T-helper 1 cell (primary cell): ENCODE results near the gene SHH.

Source experiments
- DNase-seq, 5 donors: peaks; one replicate each; pipeline ENCODE4 v3.0.0-alpha.2; 2012 to 2020

SHH gene

DNA sequence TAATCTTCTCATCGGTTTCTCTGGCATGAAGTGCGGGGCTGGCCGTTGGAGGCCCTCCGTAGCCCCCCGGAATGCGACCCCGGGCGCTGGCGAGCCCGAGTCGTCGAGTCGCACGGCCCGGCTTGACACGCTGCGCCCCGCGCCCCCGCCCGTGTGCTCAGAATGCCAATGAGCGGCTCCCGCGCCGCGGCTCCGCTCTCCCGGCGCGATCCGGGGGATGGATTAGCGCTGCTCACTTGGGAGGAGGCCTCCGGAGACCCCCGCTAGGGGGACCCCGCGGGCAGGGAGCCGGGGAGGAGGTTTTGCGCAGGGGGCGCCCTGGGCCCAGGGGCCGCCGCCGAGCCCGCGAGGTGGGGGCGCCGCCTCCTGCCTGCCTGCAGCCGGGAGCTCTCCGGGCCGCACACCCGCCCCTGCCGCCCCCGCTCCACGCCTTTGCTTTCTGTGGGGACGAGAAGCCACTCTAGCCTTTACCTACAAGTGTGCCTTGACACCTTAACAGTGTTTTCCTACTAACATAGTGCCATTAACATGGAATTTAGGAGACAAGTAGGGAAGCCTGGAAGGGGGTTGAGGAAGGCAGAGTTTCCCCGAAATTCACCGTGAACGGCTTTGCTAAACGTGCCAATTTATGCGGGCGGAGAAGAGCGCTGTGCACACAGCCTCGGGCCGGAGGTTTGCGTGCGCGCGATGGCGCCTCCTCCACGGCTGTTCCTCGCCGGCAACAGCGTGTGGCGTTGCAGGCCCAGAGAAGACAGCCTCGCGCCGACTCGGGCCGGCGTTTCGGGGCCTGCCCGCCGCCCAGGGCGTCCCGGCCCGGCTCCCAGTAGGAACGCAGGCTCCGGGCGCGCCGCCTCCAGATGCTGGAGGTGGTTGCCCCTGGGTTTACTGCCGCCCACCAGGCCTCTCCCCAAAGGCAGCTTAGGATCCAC lies 7.1 kb downstream of the SHH start:
- DNase-seq = peak in 2 of 5 donors; percentile 14 to 54

DNA sequence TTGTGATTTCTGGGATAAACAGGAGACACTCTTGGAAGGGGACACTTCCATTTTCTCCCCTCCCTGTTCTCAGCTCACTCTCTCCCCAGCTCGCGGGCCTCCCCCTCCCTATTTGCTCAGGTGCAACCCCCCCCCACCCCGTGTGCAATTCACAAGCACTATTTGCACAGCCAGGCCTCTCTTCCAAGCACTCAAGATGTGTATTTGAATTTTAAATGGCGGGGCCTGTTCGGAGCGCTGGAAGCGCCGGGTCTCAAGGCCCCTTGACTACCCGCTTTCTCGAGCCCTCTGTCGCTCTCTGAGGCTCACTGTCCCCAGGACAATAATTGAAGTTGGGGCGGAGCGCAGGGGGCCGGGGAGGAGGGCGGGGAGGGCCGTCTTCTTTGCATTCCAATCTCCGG lies 7.8 kb downstream of the SHH start:
- no peak for DNase-seq

DNA sequence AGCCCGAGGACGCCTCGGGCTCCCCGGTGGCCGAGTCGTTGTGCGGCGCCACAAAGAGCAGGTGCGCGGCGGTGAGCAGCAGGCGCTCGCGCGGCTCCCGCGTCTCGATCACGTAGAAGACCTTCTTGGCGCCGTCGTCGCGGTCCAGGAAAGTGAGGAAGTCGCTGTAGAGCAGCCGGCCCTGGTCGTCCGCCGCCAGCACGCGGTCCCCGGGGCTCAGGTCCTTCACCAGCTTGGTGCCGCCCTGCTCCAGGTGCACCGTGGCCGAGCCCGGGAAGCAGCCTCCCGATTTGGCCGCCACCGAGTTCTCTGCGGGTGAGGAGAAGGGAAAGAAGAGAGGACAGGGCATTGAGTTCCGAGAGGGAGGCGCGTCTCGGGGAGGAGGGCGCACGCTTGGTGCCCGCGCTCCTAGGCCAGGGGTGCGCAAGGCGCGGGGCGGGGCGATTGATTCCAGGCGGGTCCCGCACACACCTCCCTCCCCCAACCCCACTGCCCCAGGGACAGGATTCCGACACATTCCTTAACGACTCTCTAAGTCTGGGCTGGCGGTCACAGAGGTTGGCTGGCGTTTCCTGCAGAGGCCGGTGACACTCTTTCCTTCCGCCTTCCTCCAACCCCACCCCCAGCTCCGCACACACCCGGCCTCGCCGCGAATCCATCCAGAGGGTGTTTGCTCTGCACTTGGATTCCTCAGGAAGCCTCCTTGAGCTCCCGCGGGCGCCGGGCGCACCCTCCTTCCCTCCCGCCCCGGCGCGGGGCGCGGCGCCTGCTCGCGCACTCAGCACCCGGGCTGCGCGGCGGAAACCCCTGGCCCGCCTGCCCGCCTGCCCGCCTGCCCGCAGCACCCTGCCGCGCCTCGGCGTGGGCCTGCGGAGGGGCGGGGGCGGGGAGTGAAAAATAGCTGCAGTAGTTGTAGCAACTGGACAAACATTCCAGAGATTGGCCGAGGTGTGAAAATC lies 8.6 kb downstream of the SHH start:
- DNase-seq = peak in 1 of 5 donors; percentile 23

DNA sequence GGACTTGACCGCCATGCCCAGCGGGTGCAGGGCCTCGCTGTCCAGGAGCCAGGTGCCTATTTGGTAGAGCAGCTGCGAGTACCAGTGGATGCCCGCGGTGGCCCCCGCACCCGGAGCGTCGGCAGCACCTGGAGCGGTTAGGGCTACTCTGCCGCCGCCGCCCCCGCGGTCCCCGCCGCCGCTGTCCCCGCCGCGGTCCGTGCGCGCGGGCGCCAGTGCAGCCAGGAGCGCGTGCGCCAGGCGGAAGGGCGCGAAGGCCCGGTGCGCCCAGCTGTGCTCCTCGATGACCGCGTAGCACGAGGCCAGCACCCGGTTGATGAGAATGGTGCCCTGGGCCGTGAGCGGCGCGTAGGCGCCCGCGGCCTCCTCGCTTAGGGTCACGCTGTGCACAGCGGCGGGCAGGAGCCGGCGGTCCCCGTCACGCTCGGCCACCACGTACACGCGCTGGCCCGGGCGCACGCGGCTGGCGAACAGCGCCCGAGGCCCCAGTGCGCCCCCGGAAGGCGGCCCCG lies 9.3 kb downstream of the SHH start:
- no peak for DNase-seq

DNA sequence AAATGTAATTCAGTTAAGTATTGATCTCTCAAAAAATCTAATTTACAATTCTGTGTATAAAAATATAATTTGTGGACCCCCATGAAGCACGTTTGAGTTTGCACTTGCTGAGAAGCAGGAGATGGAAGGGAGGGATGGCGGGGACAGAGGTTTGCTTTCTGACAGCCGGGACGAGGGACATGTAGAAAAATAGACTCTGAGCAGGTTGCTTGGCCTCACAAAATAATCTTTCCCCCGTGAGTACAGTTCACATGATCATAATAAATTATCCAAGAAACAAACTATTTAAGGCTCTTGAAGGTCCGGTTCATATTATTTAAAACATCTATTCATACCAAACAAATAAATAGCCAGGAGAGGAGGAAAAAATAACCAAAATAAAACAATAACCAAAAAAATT lies 10.0 kb downstream of the SHH start:
- DNase-seq = no peak

DNA sequence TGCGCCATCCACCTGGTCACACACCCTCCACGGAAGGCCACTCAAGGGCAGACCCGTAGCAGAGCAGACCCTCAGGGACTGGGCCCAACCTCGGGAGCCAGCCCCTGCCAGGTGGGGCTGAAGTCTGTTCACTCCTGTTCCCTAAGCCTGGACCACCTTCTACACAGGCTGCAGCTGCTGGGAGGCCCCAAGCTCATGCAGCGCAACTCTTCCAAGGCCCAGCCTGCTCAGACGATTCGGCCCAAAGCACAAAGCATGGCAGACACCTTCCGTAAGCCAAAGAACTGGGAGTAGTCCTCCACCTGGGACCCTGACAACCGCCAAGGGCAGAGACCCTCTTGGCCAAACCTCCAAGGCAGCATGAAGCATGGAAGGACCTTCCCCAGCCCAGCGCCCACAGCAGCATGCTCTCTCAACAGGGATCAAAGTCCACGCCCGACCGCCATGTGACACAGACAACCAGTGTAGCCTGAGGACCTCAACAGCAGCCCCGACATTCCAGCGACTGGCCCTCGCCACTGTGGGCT lies 11.5 kb downstream of the SHH start:
- DNase-seq = no peak

DNA sequence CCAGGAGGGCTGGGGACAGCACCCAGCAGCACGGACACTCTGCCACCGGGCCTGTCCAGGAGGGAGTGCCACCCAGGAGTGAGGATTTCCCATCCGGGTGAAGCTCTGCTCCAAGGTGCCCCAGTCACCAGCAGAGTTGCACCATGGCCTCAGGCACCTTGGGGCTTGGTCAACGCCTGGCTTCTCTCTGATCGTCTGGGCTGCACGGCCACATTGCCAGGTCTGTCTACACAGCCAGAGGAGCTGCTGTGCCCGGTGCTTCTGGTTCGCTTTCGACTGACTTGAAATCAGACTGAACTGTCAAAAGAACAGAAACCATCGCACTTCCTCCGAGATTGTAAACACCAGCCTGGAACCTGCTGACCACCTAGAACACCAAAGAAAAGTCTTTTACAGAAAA lies 12.0 kb downstream of the SHH start:
- DNase-seq = no peak

DNA sequence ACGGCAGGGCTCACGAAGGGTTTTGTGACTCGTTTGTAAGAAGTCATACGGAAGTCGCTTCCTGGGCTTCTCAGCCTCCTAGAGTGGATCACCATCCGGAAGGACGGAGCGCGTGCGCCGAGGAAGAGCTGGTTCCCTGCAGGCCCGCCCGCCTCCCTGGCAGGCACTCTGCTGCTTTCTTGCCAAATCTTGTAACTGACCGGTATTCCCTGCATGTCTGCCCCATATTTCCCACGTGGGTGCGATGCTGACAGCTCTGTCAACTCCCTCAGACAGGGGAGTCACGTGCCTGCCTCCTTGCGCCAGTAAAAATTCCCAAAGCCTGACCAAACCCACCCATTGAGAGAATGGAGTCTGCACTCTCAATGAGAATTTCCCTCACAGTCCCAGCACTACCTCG lies 12.7 kb downstream of the SHH start:
- no peak for DNase-seq

DNA sequence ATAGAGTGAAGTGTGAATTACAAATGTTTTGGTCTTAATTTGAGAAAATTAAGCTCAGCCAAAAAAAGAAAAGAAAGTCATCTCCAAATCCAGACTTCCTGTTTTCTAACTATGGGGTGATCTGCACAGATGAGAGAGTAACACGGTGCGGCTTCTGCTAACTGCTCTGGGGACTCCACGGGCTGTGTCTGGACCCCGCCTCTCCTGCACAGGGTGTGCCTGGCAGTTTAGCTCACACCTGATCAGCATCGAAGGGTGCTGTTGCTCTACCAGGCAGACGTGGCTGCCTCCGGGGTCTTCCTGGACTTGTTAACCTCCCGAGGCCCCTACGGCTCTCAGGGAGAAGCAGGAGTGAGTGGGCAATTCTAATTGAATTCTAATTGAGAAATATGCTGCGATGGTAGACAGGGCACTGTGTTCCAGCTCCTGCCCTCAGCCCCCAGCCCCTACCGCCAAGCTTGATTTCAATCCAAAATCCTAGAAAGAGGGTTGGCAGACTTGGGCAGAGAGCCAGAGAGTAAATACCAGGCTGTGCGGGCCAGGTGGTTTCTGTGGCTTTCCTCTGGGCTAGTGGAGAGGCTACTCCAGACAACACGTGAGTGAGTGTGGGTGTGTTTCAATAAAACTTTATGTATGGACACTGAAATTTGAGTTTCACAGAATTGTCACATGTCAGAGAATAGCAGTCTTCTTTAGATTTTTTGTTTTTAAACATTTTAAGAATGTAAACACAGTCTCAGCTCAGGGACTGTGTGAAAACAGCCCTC lies 13.4 kb downstream of the SHH start:
- no peak for DNase-seq

DNA sequence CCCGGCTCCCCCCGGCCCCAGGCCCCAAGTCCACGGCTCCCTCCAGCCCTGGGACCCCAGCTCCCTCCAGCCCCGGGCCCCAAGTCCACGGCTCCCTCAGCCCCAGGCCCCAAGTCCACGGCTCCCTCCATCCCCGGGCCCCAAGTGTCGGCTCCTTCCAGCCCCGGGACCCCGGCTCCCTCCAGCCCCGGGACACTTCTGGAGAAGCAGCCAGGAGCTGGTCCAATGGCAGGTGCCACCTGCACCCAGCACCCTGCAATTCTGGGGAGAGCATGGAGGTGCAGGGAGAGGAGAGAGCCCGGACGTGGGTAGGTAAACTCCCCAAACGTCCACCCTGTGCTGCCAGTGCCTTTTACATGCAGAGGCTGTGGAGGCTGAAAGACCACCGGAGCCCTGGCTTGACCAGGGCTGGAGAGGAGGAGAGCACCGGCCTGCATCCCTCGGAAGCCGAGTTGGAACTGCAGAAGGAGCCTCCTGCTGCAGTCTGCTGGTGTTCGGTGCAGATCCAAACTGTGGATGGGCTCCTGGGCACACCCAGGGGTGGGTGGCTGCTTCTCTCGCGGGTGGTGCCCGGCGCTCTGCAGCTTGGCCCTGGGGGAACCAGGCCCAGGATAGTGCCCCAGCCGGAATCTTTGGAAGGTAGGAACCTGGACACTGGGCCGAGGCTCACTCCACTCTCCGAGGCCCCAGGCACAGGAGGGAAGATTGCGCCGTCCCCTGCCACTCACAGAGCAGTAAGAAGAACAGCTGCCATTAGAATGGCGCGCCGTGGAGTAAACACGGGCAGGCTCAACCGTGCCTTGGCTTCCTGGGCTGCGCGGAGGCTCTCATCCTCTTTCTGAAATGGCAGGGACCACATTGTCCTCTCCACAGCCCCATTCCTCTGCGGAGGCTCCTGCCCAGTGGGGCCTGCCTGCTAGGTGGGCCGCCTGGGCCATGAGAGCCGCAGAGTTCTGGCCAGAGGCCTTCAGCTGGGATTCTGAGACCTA lies 14.7 kb downstream of the SHH start:
- DNase-seq = no peak

DNA sequence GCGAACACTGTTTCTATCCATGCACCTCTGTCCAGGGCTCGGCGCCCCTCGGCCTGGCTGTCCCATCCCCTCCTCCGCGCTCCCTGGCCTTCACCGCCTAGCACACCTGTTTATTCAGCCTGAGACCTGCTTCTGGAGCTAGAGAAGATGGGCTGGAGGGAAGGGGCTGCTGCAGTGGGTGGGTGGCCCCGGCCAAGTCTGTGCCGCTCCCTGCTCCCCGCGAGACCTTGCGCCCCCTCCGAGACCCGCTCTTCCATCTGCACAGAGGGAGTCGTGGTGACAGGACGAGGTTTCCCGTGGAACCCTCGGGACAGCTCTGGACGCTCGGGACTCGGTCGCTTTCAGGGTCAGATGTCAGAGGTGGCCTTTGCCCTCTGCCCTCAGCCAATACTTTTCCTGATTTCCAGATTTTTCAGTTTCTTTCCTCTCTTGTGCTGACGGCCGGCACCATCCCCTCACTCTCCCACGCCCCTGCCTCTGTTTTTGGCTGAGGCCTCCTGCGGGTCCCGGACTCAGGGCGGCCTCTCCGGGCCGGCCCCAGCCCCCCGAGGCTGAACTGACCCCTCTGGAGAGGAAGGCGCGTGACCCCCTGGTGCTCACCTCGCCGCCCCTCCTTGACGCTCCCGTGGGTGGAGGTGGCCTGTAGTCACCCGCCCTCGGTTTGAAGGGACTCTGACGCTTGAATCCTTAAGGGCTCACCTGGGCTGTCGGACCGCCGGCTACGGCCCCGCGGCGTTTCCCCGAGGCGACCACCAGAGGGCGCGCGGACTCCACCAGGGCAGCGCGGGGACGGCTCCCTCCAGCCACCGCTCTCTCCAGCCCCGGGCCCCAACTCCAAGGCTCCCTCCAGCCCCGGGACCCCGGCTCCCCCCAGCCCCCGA lies 15.6 kb downstream of the SHH start:
- peak; percentile 27 to 56 (median 50) for DNase-seq

DNA sequence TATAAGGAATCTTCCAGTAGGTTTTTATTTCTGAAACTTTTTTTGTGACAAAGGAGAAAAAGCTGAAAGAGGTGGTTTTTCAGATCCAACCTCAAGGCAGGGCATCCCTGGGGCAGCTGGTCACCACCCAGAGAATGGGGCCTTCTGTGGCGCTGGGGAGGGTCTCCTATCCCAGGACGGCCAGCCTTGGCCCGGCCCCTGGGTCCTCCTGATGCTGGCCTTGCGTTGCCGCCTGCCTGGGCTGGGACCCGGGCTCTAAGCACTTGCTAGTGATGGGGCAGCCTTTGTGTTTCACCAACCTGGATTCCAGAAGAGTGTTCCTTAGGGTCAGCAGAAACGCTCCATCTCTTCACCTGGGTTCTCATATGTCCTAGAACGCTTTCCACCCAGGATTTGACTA lies 16.3 kb downstream of the SHH start:
- no peak for DNase-seq

DNA sequence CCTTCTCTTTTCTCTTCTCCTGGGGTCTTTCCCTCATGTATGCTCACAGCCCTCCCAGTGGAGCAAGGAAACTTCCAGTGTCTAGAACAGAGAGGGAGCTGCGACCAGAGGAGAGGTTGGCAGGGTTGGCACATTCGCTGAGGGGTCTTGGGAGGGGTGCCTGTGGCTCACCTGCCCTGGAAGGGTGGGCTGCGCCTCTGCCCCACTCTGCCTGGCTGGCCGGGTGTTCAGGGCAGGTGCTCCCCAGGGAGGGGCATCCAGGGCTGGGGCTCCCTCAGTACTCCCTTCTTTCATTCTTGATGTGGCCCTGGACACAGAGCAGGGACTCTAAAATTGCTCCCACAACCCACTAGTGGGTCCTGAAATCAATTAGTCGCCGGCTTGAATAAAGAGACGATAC lies 16.9 kb downstream of the SHH start:
- no peak for DNase-seq

DNA sequence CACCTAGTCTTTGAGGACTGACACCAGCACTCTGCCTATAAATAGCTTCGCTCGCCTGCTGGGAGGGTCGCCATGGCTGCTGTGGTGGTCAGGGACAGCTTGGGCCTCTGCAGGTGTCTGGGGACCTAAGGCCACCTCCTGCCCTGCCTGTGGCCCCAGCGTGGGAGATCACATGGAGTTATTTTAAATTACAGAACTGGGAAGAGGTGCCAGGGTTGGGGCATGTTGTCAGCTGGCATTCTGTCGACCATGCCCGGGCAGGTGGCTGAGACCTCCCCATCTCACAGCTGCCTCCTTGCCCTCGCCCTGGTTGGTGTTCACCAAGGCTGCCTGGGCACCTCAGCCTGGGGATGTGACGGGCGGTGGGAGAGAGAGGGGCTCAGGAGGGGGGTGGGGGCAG lies 18.1 kb downstream of the SHH start:
- no peak for DNase-seq

DNA sequence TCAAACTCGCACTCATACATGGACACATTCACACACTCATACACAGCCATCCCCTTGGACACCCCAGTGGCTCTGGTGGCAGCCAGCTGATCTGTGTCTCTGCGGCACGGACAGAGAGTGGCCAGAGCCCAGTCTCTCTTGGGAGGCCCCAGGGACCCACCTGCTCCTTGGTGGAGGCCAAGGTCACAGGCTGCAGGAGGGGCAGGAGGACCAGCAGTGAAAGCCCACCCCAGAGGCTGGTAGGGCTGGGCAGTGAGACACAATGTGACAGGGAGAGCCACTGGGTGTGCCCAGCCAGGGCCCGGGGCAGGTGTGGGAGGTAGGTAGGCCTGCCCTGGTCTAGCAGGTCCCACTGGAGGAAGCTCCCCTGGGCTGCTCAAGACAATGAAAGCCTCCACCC lies 18.5 kb downstream of the SHH start:
- no peak for DNase-seq

DNA sequence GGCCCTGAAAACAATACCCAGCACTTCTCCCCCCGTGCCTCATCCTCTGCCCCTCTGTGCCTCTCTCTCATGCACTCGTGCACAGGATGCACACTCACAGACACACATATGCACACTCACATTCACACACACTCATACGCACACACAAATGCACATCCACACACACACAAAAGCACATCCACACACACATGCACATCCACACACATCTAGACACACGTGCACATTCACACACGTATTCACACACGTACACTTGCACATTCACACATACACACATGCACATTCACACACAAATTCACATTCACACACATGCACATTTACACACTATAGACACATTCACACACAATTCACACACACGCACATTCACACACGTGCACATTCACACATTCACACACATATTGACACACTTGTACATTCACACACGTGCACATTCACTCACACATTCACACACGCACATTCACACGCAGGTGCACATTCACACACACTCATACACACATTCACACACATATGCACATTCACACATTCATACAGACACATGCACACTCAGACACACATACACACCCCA lies 19.2 kb downstream of the SHH start:
- no peak for DNase-seq

DNA sequence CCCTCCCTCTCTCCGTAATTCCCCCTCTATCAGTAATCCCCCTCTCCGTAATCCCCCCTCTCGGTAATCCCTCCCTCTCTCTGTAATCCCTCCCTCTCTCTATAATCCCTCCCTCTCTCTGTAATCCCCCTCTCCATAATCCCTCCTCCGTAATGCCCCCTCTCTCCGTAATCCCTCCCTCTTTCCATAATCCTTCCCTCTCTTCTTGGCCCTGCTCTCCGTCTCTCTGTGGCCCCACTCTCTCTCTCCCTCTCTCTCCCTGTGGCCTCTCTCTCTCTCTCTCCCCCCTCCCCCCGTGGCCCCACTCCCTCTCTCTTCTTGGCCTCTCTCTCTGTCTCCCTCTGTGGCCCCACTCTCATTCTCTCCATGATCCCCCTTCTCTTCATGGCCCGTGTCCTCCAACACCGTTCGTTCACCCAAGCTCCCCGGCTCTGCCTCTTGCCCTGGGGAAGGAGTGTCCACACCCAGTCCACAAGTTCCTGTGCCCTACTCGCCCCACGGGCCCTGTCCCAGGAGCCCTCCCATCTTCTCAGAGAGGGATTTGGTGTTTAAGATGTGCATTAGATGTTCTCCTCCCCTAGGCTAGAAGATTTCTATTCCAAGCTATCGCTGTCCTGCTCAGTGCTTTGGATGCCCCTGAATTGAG lies 19.8 kb downstream of the SHH start:
- no peak for DNase-seq

DNA sequence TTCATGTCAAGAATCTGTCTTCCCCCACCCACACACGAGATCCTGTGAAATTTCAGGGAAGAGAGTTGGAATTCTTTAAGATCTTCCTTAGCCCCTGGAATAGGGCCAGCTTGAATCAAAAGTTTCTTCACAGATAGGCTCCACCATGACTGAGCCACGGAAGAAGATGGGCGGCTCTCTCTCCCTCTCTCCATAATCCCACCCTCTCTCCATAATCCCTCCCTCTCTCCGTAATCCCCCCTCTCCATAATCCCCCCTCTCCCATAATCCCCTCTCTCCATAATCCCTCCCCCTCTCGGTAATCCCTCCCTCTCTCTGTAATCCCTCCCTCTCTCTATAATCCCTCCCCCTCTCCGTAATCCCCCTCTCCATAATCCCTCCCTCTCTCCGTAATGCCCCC lies 20.4 kb downstream of the SHH start:
- DNase-seq = no peak

DNA sequence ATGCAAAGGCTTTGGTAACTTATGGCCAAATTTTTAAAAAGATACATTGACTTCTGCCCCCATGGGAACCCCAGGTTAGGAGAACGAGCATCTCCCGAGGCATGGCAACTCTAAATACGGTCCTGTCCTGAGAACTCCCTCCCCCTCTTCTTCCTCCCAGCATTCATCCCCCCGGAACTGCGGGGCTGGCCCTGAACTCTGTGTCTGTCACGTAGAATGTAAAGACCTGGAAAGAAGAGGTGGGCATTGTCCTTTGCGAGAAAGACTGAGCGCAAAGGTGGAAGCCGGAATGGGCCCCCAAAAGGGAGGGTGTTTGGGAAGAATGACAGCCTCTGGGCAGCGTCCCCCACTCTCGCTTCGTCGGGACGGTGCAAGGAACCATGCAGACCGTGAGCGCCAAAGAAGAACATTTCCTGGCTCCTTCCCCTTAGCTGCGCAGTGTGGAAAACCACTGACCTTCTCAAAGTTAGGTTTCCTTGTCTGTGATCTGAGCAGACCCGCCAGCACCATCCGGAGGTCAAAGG lies 21.0 kb downstream of the SHH start:
- no peak for DNase-seq
